Measurements from ENCODE around the gene FYN. TPM values are rescaled to one million over a fixed set of nuclear protein-coding genes. Genes with fewer than 3 reads are reported as not detected.

FYN gene
- polyA plus RNA-seq, 1 experiment = 55.1 TPM

- CTCF ChIA-PET = interaction anchor here (2.3 kb wide), 1 partner anchor 8 kb away, joined by 7 read pairs; no protein-coding TSS in a partner anchor
- H3K27me3 ChIP-seq (ENCODE audit: control insufficient read depth, insufficient read depth, low read length) = no peaks in the 10 kb centered on the region
- TF ChIP-seq CTCF (IDR thresholded peaks at IDR 0.05; ENCODE audit: insufficient read depth, low read depth, low read length) = no peak
- no peaks in the 10 kb centered on the region for H3K36me3 ChIP-seq (ENCODE audit: control insufficient read depth, insufficient read depth, low read length)
- POLR2A ChIA-PET = no interaction called here
- DNase-seq (ENCODE audit: low read depth) = no peak
- no peak overlapping the region for H3K4me3 ChIP-seq (ENCODE audit: low read depth, low read length)
Measured at GRCh38 chr6:111743862-111744692, 129.2 kb downstream of the FYN start.

- POLR2A ChIA-PET = no interaction called here
- no peak for TF ChIP-seq CTCF (IDR thresholded peaks at IDR 0.05; ENCODE audit: insufficient read depth, low read depth, low read length)
- no peak for DNase-seq (ENCODE audit: low read depth)
- Histone ChIP-seq H3K27me3 (ENCODE audit: control insufficient read depth, insufficient read depth, low read length) (no peaks in the 10 kb centered on the region), H3K36me3 (ENCODE audit: control insufficient read depth, insufficient read depth, low read length) (no peaks in the 10 kb centered on the region), H3K4me3 (ENCODE audit: low read depth, low read length) (no peak overlapping the region)
- CTCF ChIA-PET = interaction anchor here (2.3 kb wide), 1 partner anchor 9 kb away, joined by 7 read pairs; no protein-coding TSS in a partner anchor
Measured at GRCh38 chr6:111743360-111743759, 129.9 kb downstream of the FYN start.

DNA sequence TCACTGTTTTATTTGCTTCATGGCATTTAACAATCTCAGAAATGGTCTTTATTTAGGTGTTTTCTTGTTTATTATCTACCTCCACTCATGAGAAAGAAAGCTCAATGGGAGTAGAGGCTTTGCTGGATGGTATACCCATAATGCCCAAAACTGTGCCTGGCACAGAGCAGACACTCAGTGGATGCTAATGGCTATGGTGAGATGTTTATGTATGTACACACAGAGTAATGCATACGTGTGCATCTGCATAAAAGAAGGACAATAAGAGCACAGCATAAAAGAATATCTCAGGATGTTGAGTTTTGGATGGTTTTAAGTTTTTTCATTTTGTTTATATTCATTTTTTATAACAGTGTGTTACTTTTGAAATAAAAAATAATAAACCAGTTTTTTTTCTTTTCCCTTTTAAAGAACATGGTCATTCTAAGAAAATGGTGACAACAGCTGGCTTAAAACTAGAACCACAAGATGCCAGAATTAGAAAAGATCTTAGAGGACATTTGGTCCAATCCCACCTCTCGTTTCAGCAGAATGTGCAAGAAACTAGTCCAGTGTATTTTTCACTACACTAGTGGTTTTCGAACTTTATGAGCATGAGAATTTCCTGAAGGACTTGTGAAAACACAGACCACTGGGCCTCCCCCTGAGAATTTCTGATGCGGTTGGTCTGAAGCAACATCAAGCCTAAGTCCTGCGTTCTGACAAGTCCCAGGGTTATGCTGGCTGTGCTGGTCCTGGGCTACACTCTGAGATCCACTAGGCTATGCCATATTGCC, 131.9 kb downstream of the FYN start:
- ChIA-PET CTCF (no interaction called here), POLR2A (no interaction called here)
- no peaks in the 10 kb centered on the region for H3K36me3 ChIP-seq (ENCODE audit: control insufficient read depth, insufficient read depth, low read length)
- no peak overlapping the region for H3K4me3 ChIP-seq (ENCODE audit: low read depth, low read length)
- no peaks in the 10 kb centered on the region for H3K27me3 ChIP-seq (ENCODE audit: control insufficient read depth, insufficient read depth, low read length)
- no peak for DNase-seq (ENCODE audit: low read depth)
- TF ChIP-seq CTCF (IDR thresholded peaks at IDR 0.05; ENCODE audit: insufficient read depth, low read depth, low read length) = no peak

DNA sequence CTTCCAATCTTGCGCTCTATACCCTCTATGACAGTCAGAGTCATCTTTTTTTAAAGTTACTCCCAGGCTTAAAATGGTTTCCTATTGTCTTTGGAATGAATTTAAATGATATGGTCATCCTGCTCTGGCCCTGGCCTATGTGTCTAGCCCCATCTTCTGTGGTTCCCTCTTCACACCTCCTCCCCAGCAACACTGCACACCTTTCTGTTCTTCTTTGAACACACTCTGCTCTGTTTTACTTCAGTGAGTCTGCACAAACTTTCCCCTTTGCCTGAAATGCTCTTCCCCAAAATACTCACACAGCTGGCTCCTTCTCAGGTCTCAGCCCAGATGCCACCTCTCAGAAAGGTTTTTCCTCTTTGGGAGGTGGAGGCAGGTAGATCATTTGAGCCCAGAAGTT, 132.7 kb downstream of the FYN start:
- DNase-seq (ENCODE audit: low read depth) = no peak
- H3K27me3 ChIP-seq (ENCODE audit: control insufficient read depth, insufficient read depth, low read length) = no peaks in the 10 kb centered on the region
- CTCF ChIA-PET = no interaction called here
- H3K4me3 ChIP-seq (ENCODE audit: low read depth, low read length) = no peak overlapping the region
- POLR2A ChIA-PET = no interaction called here
- H3K36me3 ChIP-seq (ENCODE audit: control insufficient read depth, insufficient read depth, low read length) = no peaks in the 10 kb centered on the region
- no peak for TF ChIP-seq CTCF (IDR thresholded peaks at IDR 0.05; ENCODE audit: insufficient read depth, low read depth, low read length)

DNA sequence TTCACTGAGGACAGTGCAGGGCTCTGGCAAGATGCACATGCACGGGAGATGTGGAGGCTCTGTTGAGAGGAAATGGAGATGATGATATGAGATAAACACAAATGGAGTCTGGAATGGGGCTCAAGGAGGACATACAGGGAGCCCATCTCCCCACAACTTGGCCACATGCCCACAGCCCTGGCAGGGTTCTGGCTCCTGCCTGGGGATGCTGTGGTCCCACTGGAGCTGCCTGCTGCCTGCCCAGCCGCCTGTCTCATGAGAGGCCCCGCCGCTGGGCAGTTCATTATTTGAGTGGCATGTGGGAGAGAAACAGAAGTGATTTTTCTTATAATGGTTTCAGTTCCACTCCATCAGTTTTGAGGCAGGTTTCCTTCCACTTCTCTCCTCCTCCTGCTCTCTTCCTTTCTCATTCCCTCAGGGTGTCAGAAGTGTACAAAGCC, 134.0 kb downstream of the FYN start:
- no peaks in the 10 kb centered on the region for H3K36me3 ChIP-seq (ENCODE audit: control insufficient read depth, insufficient read depth, low read length)
- H3K27me3 ChIP-seq (ENCODE audit: control insufficient read depth, insufficient read depth, low read length) = no peaks in the 10 kb centered on the region
- no peak for DNase-seq (ENCODE audit: low read depth)
- no peak for TF ChIP-seq CTCF (IDR thresholded peaks at IDR 0.05; ENCODE audit: insufficient read depth, low read depth, low read length)
- POLR2A ChIA-PET = no interaction called here
- CTCF ChIA-PET = no interaction called here
- H3K4me3 ChIP-seq (ENCODE audit: low read depth, low read length) = no peak overlapping the region

Measured in BJ (cell line).